COLO829 (cell line): ENCODE measurements around the gene TMEM250.
"Not testable (repeated sequence)": the region's sequence is repeated elsewhere in the genome, so short reads cannot be mapped to it uniquely, and the experiment has no call there.

Experiments
- DNase-seq: peaks from one replicate; pipeline ENCODE4 v3.0.0; 2012; ENCODE audit warnings: low spot score

TMEM250 gene

GRCh38 chr9:136118320-136119060 lies at the start of gene TMEM250:
Gene TMEM250 (minus strand): TSS chr9:136118875. CDS start chr9:136116900, 1,975 bp downstream.
- DNase-seq: peak; percentile 98

GRCh38 chr9:136163248-136163850 lies 44.7 kb upstream of the TMEM250 start:
- no peak for DNase-seq

GRCh38 chr9:136160995-136161610 lies 42.4 kb upstream of the TMEM250 start:
- DNase-seq: no peak

GRCh38 chr9:136160381-136160841 lies 41.7 kb upstream of the TMEM250 start:
- DNase-seq: no peak

GRCh38 chr9:136159851-136160250 lies 41.2 kb upstream of the TMEM250 start:
- DNase-seq: no peak

GRCh38 chr9:136157477-136158265 lies 39.0 kb upstream of the TMEM250 start:
- DNase-seq: no peak

GRCh38 chr9:136156209-136157120 lies 37.8 kb upstream of the TMEM250 start:
- DNase-seq: no peak

- DNase-seq: no peak
Measured at GRCh38 chr9:136155576-136155975, 36.9 kb upstream of the TMEM250 start.

GRCh38 chr9:136154943-136155342 lies 36.3 kb upstream of the TMEM250 start:
- DNase-seq: no peak

- DNase-seq: no peak
Measured at GRCh38 chr9:136153381-136154065, 34.8 kb upstream of the TMEM250 start.

- no peak for DNase-seq
Measured at GRCh38 chr9:136152931-136153330, 34.3 kb upstream of the TMEM250 start.

GRCh38 chr9:136152543-136152866 lies 33.8 kb upstream of the TMEM250 start:
- DNase-seq: no peak

GRCh38 chr9:136151848-136152542 lies 33.3 kb upstream of the TMEM250 start:
- DNase-seq: no peak

GRCh38 chr9:136151214-136151804 lies 32.6 kb upstream of the TMEM250 start:
- no peak for DNase-seq

GRCh38 chr9:136150664-136151213 lies 32.1 kb upstream of the TMEM250 start:
- not testable (repeated sequence) for DNase-seq

- no peak for DNase-seq
Measured at GRCh38 chr9:136149853-136150252, 31.2 kb upstream of the TMEM250 start.

- no peak for DNase-seq
Measured at GRCh38 chr9:136149337-136149736, 30.7 kb upstream of the TMEM250 start.

- no peak for DNase-seq
Measured at GRCh38 chr9:136148766-136149165, 30.1 kb upstream of the TMEM250 start.

- no peak for DNase-seq
Measured at GRCh38 chr9:136147890-136148714, 29.4 kb upstream of the TMEM250 start.
